Subcutaneous adipose tissue (tissue), 4 donors: Measurements from ENCODE around the gene RSPO3. TPM values are rescaled to one million over a fixed set of nuclear protein-coding genes. Genes with fewer than 3 reads are reported as not detected.

Source experiments
- total RNA-seq, 4 donors: library from RNA; depleted of rRNA; stranded (reverse); fragments of >200 nt; gene quantifications; one replicate each; pipeline ENCODE4 v1.1.0, GENCODE V29; 2016
- TF ChIP-seq, protein P1 (sequence below): fragments of 450-650 bp; IDR thresholded peaks from one replicate; pipeline ENCODE4 v1.5.1; 2016; ENCODE audit warnings: low read depth, mild to moderate bottlenecking, control low read depth, antibody characterized with exemption, moderate library complexity

The RSPO3 gene
- total RNA-seq, 4 donors from 2014 or later: 2.3 to 10.2 (median 2.5) TPM

DNA sequence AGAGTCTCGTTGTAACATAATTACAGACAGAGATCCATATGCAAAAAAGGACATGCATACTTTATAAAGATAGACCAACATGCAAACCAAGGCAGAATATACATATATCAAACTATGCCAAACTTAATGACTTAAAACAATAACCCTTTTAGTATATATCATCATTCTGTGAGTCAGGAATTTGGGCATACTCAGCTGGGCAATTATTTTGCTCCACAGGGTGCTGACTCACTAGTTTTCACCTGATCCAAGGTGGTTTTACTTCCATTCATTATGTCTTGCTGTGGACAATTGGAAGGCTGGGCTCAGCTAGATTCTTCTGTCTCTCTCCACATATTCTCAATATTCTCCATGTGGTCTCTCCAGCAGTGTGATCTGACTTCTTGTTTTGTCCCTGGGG is 107.0 kb downstream of the RSPO3 start:
- TF ChIP-seq, protein P1, sequence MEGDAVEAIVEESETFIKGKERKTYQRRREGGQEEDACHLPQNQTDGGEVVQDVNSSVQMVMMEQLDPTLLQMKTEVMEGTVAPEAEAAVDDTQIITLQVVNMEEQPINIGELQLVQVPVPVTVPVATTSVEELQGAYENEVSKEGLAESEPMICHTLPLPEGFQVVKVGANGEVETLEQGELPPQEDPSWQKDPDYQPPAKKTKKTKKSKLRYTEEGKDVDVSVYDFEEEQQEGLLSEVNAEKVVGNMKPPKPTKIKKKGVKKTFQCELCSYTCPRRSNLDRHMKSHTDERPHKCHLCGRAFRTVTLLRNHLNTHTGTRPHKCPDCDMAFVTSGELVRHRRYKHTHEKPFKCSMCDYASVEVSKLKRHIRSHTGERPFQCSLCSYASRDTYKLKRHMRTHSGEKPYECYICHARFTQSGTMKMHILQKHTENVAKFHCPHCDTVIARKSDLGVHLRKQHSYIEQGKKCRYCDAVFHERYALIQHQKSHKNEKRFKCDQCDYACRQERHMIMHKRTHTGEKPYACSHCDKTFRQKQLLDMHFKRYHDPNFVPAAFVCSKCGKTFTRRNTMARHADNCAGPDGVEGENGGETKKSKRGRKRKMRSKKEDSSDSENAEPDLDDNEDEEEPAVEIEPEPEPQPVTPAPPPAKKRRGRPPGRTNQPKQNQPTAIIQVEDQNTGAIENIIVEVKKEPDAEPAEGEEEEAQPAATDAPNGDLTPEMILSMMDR: no peak

DNA sequence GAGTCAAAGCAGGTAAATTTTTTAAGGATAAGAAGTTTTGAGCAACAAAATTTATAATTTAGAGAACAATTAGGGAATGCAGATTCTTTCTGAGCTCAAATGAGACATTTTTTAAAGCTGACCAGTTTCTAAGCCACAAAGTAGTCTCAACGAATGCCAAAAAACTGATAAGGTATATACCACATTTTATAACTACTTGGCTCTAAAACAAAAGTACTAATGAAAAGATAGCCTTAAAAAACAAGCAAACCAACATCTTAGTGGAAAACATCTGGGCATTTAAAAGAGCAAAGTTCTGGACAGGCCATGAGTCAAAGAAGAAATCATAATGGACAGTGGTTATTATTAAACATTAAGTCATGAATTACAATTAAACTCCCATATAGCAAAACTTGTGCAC is 125.0 kb downstream of the RSPO3 start:
- TF ChIP-seq, protein P1: no peak

Other genes with a start within 250 kb of the RSPO3 start
- 100 to 1,000 TPM in 2 of 4 donors, 10 to 100 TPM in 2; 67.8 to 118 (median 98.1) TPM for gene RNF146, start 148.2 kb downstream of the RSPO3 start, total RNA-seq
- 100 to 1,000 TPM in 3 of 4 donors, 10 to 100 TPM in 1; 83.8 to 139 (median 122) TPM for gene ECHDC1, start 224.9 kb downstream of the RSPO3 start, total RNA-seq